Heart left ventricle (tissue), 13 donors: ENCODE measurements around the gene GBP2.

Experiments used
- CTCF ChIP-seq, 12 donors: fragments of 200-600 bp; sonication (generic) in 4 of 12; IDR thresholded peaks; one replicate each; pipeline versions ENCODE4 v1.5.0 to v1.8.0; 2018 to 2022; ENCODE audit warnings: antibody characterized with exemption in 12 of 12, mild to moderate bottlenecking in 5 of 12
- POLR2A ChIP-seq, 2 donors: fragments of 450-650 bp; IDR thresholded peaks; one replicate each; pipeline ENCODE4 v1.6.1; 2017; ENCODE audit warnings: antibody characterized with exemption in 2 of 2, mild to moderate bottlenecking in 2 of 2, moderate library complexity in 2 of 2
- donor health status: ischemic (EF 13 %, LVEDD 7.1; RV severe dilation, severe dysfunction).
- donor health status: DM: no; HTN: yes; CAD: no.
- donor health status: DM: no; HTN: no; CAD: no.
- donor health status: ischemic (EF 25% LVEDD 6.9; RV normal size, moderate dysfunction).
- donor health status: ischemic (EF 25% LVEDD 5.7; RV mildly dilated, moderate dysfunction).
- donor health status: ischemic (EF 35%, LVEDD 5.7; RV mildly dilated, moderate dysfunction).
- donor health status: nonischemic (EF 11% LVEDD 7.7; RV severe dilation, severe dysfunction).
- donor health status: DM: yes; HTN: yes; CAD: no.
- donor health status: PGD.
- donor health status: ischemic (EF 29% LVEDD 5.4; RV normal size, mild dysfunction).
- donor health status: nonischemic (EF 23%, LVEDD 6.1; RV moderate dilation, normal function).

- TF ChIP-seq CTCF (IDR thresholded peaks at IDR 0.05) (no peak), POLR2A (IDR thresholded peaks at IDR 0.05) (no peak)
Measured at GRCh38 chr1:89171067-89171438, 45.1 kb upstream of the GBP2 start.
